Suprapubic skin (tissue), 4 donors: Measurements from ENCODE around the gene PLXNC1.

Experiments
- EP300 ChIP-seq: sonication (generic); formaldehyde crosslinking; IDR thresholded peaks from one replicate; pipeline ENCODE4 v1.6.1; 2017; ENCODE audit warnings: antibody characterized with exemption
- POLR2A ChIP-seq, 2 donors: fragments of 450-650 bp; IDR thresholded peaks; one replicate each; pipeline ENCODE4 v1.6.1; 2017; ENCODE audit warnings: antibody characterized with exemption in 2 of 2, mild to moderate bottlenecking in 2 of 2, moderate library complexity in 2 of 2
- POLR2AphosphoS5 ChIP-seq, 3 donors: sonication (generic); formaldehyde crosslinking; IDR thresholded peaks; one replicate each; pipeline ENCODE4 v1.6.1; 2017; ENCODE audit warnings: antibody characterized with exemption in 3 of 3
- TF ChIP-seq, protein P1 (sequence below), 2 donors: fragments of 200-600 bp in 1 of 2; fragments of 450-650 bp in 1 of 2; sonication (generic) in 1 of 2; IDR thresholded peaks; one replicate each; pipeline ENCODE4 v1.5.1; 2016 to 2019; ENCODE audit warnings: antibody characterized with exemption in 2 of 2, mild to moderate bottlenecking in 1 of 2, moderate library complexity in 1 of 2

DNA sequence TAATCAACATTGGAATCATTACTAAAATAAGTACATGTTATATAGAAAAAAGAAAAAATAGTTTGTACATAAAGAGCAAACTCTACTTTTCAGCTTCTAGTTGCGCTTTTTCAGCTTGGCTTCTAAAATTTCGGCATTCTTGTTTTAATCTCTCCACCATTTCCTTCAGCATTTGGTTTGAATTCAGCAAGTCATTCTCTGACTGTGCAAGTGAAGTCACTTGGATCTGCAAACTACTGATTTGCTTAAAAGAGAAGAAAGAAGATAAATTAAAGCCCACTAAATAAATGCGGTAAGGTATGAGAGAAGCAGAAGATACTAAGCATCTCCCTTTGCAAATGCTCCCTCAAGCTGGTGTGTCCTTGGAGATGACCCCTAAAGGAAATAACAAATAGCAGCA, 185.0 kb downstream of the PLXNC1 start:
- TF ChIP-seq EP300 (no peak), POLR2A (IDR thresholded peaks at IDR 0.05) (no peak), POLR2AphosphoS5 (IDR thresholded peaks at IDR 0.05) (no peak)
- TF ChIP-seq, protein P1, sequence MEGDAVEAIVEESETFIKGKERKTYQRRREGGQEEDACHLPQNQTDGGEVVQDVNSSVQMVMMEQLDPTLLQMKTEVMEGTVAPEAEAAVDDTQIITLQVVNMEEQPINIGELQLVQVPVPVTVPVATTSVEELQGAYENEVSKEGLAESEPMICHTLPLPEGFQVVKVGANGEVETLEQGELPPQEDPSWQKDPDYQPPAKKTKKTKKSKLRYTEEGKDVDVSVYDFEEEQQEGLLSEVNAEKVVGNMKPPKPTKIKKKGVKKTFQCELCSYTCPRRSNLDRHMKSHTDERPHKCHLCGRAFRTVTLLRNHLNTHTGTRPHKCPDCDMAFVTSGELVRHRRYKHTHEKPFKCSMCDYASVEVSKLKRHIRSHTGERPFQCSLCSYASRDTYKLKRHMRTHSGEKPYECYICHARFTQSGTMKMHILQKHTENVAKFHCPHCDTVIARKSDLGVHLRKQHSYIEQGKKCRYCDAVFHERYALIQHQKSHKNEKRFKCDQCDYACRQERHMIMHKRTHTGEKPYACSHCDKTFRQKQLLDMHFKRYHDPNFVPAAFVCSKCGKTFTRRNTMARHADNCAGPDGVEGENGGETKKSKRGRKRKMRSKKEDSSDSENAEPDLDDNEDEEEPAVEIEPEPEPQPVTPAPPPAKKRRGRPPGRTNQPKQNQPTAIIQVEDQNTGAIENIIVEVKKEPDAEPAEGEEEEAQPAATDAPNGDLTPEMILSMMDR (IDR thresholded peaks at IDR 0.05), result no peak
